Measurements from ENCODE around the gene KCNAB3.

The KCNAB3 gene

GRCh38 chr17:7886227-7887037 lies 43.2 kb downstream of the KCNAB3 start:
- Histone ChIP-seq H3K4me1 (peaks cover 3% of the 10 kb centered on the region), H3K4me3 (ENCODE audit: low read depth, low read length) (peak overlapping the region; percentile 69), H3K36me3 (peaks cover 10% of the 10 kb centered on the region), H3K27me3 (no peaks in the 10 kb centered on the region), H3K9me3 (no peaks in the 10 kb centered on the region)
- peak; percentile 20 for DNase-seq
- 0 out of 2 replicates have a peak, but pooled peaks have one; percentile 5 for TF ChIP-seq CTCF (IDR thresholded peaks at IDR 0.05; ENCODE audit: low read depth, low read length)

GRCh38 chr17:7885367-7886226 lies 44.1 kb downstream of the KCNAB3 start:
- H3K9me3 ChIP-seq, result no peaks in the 10 kb centered on the region
- peak overlapping the region; percentile 69 for H3K4me3 ChIP-seq (ENCODE audit: low read depth, low read length)
- peaks cover 2% of the 10 kb centered on the region for H3K36me3 ChIP-seq
- no peak for TF ChIP-seq CTCF (IDR thresholded peaks at IDR 0.05; ENCODE audit: low read depth, low read length)
- no peaks in the 10 kb centered on the region for H3K27me3 ChIP-seq
- H3K4me1 ChIP-seq, result peaks cover 3% of the 10 kb centered on the region
- peak; percentile 59 for DNase-seq

GRCh38 chr17:7884581-7885366 lies 44.9 kb downstream of the KCNAB3 start:
- TF ChIP-seq CTCF (IDR thresholded peaks at IDR 0.05; ENCODE audit: low read depth, low read length), result no peak
- Histone ChIP-seq H3K36me3 (peaks cover 2% of the 10 kb centered on the region; the same call in 1 of the 2 replicates), H3K27me3 (no peaks in the 10 kb centered on the region), H3K9me3 (no peaks in the 10 kb centered on the region), H3K4me3 (ENCODE audit: low read depth, low read length) (peak overlapping the region; percentile 69), H3K4me1 (peaks cover 3% of the 10 kb centered on the region)
- DNase-seq, result no peak

- peaks cover 3% of the 10 kb centered on the region; the same call in 1 of the 2 replicates for H3K36me3 ChIP-seq
- H3K9me3 ChIP-seq, result no peaks in the 10 kb centered on the region
- H3K4me1 ChIP-seq, result peaks cover 3% of the 10 kb centered on the region; the same call in 1 of the 2 replicates
- no peak for DNase-seq
- no peaks in the 10 kb centered on the region for H3K27me3 ChIP-seq
- H3K4me3 ChIP-seq (ENCODE audit: low read depth, low read length), result peak overlapping the region; percentile 60
- TF ChIP-seq CTCF (IDR thresholded peaks at IDR 0.05; ENCODE audit: low read depth, low read length), result no peak
Measured at GRCh38 chr17:7883781-7884386, 45.8 kb downstream of the KCNAB3 start.

- no peaks in the 10 kb centered on the region for H3K9me3 ChIP-seq
- no peak for TF ChIP-seq CTCF (IDR thresholded peaks at IDR 0.05; ENCODE audit: low read depth, low read length)
- H3K4me1 ChIP-seq, result peaks cover 3% of the 10 kb centered on the region; the same call in 1 of the 2 replicates
- no peaks in the 10 kb centered on the region for H3K27me3 ChIP-seq
- peaks cover 5% of the 10 kb centered on the region; the same call in 1 of the 2 replicates for H3K36me3 ChIP-seq
- no peak for DNase-seq
- H3K4me3 ChIP-seq (ENCODE audit: low read depth, low read length), result peak overlapping the region; percentile 60
Measured at GRCh38 chr17:7882629-7883028, 47.0 kb downstream of the KCNAB3 start.
